ENCODE data around the gene UNC5A. TPM values are rescaled to one million over a fixed set of nuclear protein-coding genes. Genes with fewer than 3 reads are reported as not detected.

UNC5A gene
- total RNA-seq, 1 experiment from 2014 or later, result 20.2 TPM

DNA sequence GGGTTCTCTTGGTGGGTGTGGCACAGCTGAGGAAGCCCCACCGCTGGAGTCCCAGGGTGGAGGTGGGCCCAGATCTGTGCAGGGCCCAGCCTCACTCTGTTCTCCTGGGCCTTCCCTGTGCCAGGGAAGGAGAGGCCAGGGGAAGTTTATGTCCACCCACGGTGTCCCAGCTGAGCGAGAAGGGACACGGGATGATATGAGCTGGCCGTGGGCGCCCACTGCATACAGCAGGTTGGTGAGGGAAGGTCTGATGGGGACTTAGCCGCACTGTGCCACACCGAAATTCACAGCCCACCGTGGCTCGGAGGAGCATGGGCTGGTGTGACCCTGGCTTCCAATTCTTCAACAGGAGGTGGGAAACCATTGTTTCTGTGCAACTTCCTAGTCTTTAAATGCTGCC is 33.9 kb downstream of the UNC5A start:
- Mint-ChIP-seq H3K36me3 (ENCODE audit: insufficient read depth, unreplicated experiment) (no peaks in the 10 kb centered on the region), H3K4me1 (ENCODE audit: low read depth, unreplicated experiment) (peaks cover 15% of the 10 kb centered on the region), H3K27ac (ENCODE audit: unreplicated experiment) (no peak overlapping the region), H3K9me3 (ENCODE audit: low read depth, unreplicated experiment) (no peaks in the 10 kb centered on the region), H3K4me3 (ENCODE audit: low read depth, unreplicated experiment) (no peak overlapping the region), H3K27me3 (ENCODE audit: unreplicated experiment) (no peaks in the 10 kb centered on the region)
- CTCF ChIA-PET, result no interaction called here
- BruUV-seq (replicated peaks), result no TSS peak
- intact Hi-C loops (cut with micrococcal nuclease; ENCODE audit: unreplicated experiment), result no loop called here
- TF ChIP-seq CTCF (IDR thresholded peaks at IDR 0.05; ENCODE audit: unreplicated experiment), result no peak
- DNase-seq, result no peak

- no peaks in the 10 kb centered on the region for H3K36me3 Mint-ChIP-seq (ENCODE audit: insufficient read depth, unreplicated experiment)
These were observed 34.5 kb downstream of the UNC5A start for GRCh38 chr5:176844706-176845391.

GRCh38 chr5:176845392-176845713 is 35.0 kb downstream of the UNC5A start:
- Mint-ChIP-seq H3K4me3 (ENCODE audit: low read depth, unreplicated experiment) (no peak overlapping the region), H3K4me1 (ENCODE audit: low read depth, unreplicated experiment) (peaks cover 15% of the 10 kb centered on the region), H3K9me3 (ENCODE audit: low read depth, unreplicated experiment) (no peaks in the 10 kb centered on the region), H3K27ac (ENCODE audit: unreplicated experiment) (no peak overlapping the region), H3K36me3 (ENCODE audit: insufficient read depth, unreplicated experiment) (no peaks in the 10 kb centered on the region), H3K27me3 (ENCODE audit: unreplicated experiment) (no peaks in the 10 kb centered on the region)
- CTCF ChIA-PET, result no interaction called here
- no peak for TF ChIP-seq CTCF (IDR thresholded peaks at IDR 0.05; ENCODE audit: unreplicated experiment)
- DNase-seq, result no peak
- BruUV-seq (replicated peaks), result no TSS peak
- intact Hi-C loops (cut with micrococcal nuclease; ENCODE audit: unreplicated experiment), result no loop called here

More at GRCh38 chr5:176844706-176845391, 34.5 kb downstream of the UNC5A start:
- CTCF ChIA-PET, result no interaction called here
- DNase-seq, result no peak
- no TSS peak for BruUV-seq (replicated peaks)
- H3K9me3 Mint-ChIP-seq (ENCODE audit: low read depth, unreplicated experiment), result no peaks in the 10 kb centered on the region
- no peak overlapping the region for H3K4me3 Mint-ChIP-seq (ENCODE audit: low read depth, unreplicated experiment)
- H3K27ac Mint-ChIP-seq (ENCODE audit: unreplicated experiment), result no peak overlapping the region
- intact Hi-C loops (cut with micrococcal nuclease; ENCODE audit: unreplicated experiment), result no loop called here
- no peak for TF ChIP-seq CTCF (IDR thresholded peaks at IDR 0.05; ENCODE audit: unreplicated experiment)
- no peaks in the 10 kb centered on the region for H3K27me3 Mint-ChIP-seq (ENCODE audit: unreplicated experiment)
- peaks cover 15% of the 10 kb centered on the region for H3K4me1 Mint-ChIP-seq (ENCODE audit: low read depth, unreplicated experiment)

DNA sequence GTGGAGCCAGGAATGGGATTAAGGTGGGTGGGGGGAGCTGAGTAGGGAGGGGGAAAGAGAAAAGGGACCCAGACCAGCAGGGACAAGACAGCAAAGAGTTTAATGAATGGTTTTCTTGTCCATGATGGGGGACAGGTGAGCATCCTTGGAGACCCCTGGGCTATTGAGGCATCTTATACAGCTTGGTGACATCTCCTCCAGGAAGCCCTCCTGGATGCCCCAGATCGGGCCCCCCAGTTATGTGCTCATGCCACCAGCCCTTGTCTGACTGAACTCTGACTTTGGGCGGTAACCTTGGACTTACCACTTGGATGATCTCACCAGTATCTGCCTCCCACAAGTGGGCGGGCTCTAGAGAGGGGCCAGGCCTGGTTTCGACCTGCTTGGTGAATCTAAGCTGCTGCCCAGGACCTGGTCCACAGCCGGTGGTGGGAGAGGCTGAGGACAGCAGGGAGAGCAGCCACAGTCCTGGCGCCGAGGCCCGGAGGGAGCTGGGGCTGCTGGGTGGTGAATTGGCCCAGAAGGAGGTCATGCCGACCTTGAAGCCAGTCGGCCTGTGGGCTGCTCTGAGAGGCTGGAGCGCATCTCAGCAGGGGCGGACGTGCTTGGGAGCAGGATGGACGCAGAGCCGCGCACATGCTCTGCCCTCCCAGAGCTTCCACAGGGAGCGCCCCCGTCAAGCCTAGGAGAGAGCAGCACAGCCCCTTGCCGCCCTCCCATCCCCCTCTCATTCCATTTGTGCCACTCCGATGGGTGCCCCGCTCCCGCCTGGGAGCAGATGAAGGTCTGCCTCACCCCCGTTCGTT is 36.2 kb downstream of the UNC5A start:
- TF ChIP-seq CTCF (IDR thresholded peaks at IDR 0.05; ENCODE audit: unreplicated experiment), result no peak
- CTCF ChIA-PET, result no interaction called here
- H3K9me3 Mint-ChIP-seq (ENCODE audit: low read depth, unreplicated experiment), result no peaks in the 10 kb centered on the region
- DNase-seq, result no peak
- peaks cover 15% of the 10 kb centered on the region for H3K4me1 Mint-ChIP-seq (ENCODE audit: low read depth, unreplicated experiment)
- H3K36me3 Mint-ChIP-seq (ENCODE audit: insufficient read depth, unreplicated experiment), result no peaks in the 10 kb centered on the region
- BruUV-seq (replicated peaks), result no TSS peak
- no peak overlapping the region for H3K4me3 Mint-ChIP-seq (ENCODE audit: low read depth, unreplicated experiment)
- intact Hi-C loops (cut with micrococcal nuclease; ENCODE audit: unreplicated experiment), result no loop called here
- no peaks in the 10 kb centered on the region for H3K27me3 Mint-ChIP-seq (ENCODE audit: unreplicated experiment)
- H3K27ac Mint-ChIP-seq (ENCODE audit: unreplicated experiment), result peak overlapping the region; percentile 18

All from Calu3 (cell line).